AG09319 (cell line): ENCODE results near the gene CAPN9.
"Not testable (repeated sequence)": the region's sequence is repeated elsewhere in the genome, so short reads cannot be mapped to it uniquely, and the experiment has no call there.

Experiments
- DNase-seq: peaks from one replicate; pipeline ENCODE4 v3.0.0-alpha.2; 2010; ENCODE audit warnings: low read depth; ENCODE audit errors: extremely low read depth
- CTCF ChIP-seq: IDR thresholded peaks from 2 replicates; pipeline ENCODE4 v1.5.1; 2011; ENCODE audit warnings: low read depth, mild to moderate bottlenecking, inconsistent platforms, low read length, moderate library complexity

The CAPN9 gene

GRCh38 chr1:230747127-230747730, at the start of gene CAPN9:
Gene CAPN9, plus strand, starts transcription at chr1:230747388. Its CDS starts 109 bp downstream, at chr1:230747497.
- TF ChIP-seq CTCF: no peak
- DNase-seq: no peak

GRCh38 chr1:230698130-230698529, 49.1 kb upstream of the CAPN9 start:
- no peak for TF ChIP-seq CTCF
- DNase-seq: no peak

GRCh38 chr1:230698964-230699363, 48.2 kb upstream of the CAPN9 start:
- DNase-seq: not testable (repeated sequence)

GRCh38 chr1:230699716-230700115, 47.5 kb upstream of the CAPN9 start:
- no peak for TF ChIP-seq CTCF
- DNase-seq: no peak

GRCh38 chr1:230700132-230700531, 47.1 kb upstream of the CAPN9 start:
- no peak for DNase-seq

GRCh38 chr1:230701434-230701833, 45.8 kb upstream of the CAPN9 start:
- DNase-seq: no peak
- TF ChIP-seq CTCF: no peak

More at GRCh38 chr1:230700132-230700531, 47.1 kb upstream of the CAPN9 start:
- no peak for TF ChIP-seq CTCF

GRCh38 chr1:230701895-230702768, 45.1 kb upstream of the CAPN9 start:
- TF ChIP-seq CTCF: no peak

More at GRCh38 chr1:230701895-230702768, 45.1 kb upstream of the CAPN9 start:
- DNase-seq: no peak
